ENCODE results near the gene NDUFV1. TPM values are rescaled to one million over a fixed set of nuclear protein-coding genes. Genes with fewer than 3 reads are reported as not detected.

NDUFV1 gene
- total and polyA plus RNA-seq, 2 donors (not counting 1 experiment from before 2014, with no cell fraction given), result 238 to 315 TPM

- ATAC-seq (ENCODE audit: low read depth), result no peak
- H3K4me3 Mint-ChIP-seq, result no peak overlapping the region
Observed at GRCh38 chr11:67592880-67593564, 13.7 kb upstream of the NDUFV1 start.

GRCh38 chr11:67593565-67593905 lies 13.2 kb upstream of the NDUFV1 start:
- Mint-ChIP-seq H3K9me3 (ENCODE audit: insufficient read depth) (no peaks in the 10 kb centered on the region), H3K27ac (no peak overlapping the region), H3K27me3 (no peaks in the 10 kb centered on the region), H3K4me1 (peaks cover 17% of the 10 kb centered on the region), H3K4me3 (no peak overlapping the region)
- no peaks in the 10 kb centered on the region for H3K27me3 ChIP-seq (replicated peaks in 1 of 4; ENCODE audit: control extremely low read depth in 1 of 4, control insufficient read depth in 3 of 4, insufficient read depth in 4 of 4, low read length in 3 of 4)
- H3K9ac ChIP-seq (ENCODE audit: low read length), result no peak overlapping the region
- CTCF ChIA-PET, result interaction anchor here (1.3 to 1.7 kb wide), 2 partner anchors 9 to 21 kb away, joined by 3 to 5 read pairs; no protein-coding TSS in a partner anchor
- no peak overlapping the region for H3K27ac ChIP-seq (ENCODE audit: low read length in 2 of 2)
- no peak overlapping the region for H2AFZ ChIP-seq (ENCODE audit: insufficient read depth, low read depth, low read length, poor library complexity, severe bottlenecking)
- H3K4me3 ChIP-seq (ENCODE audit: control extremely low read depth in 1 of 5, extremely low read depth in 1 of 5, insufficient read depth in 1 of 5, low read depth in 2 of 5, low read length in 4 of 5), result no peak overlapping the region
- no peak overlapping the region for H3K4me2 ChIP-seq (replicated peaks; ENCODE audit: low read depth, low read length, poor library complexity, severe bottlenecking)
- TF ChIP-seq EZH2 (IDR thresholded peaks at IDR 0.05; ENCODE audit: borderline replicate concordance, insufficient read depth, low read depth, low read length, poor library complexity, severe bottlenecking), result no peak
- TF ChIP-seq, protein P1, sequence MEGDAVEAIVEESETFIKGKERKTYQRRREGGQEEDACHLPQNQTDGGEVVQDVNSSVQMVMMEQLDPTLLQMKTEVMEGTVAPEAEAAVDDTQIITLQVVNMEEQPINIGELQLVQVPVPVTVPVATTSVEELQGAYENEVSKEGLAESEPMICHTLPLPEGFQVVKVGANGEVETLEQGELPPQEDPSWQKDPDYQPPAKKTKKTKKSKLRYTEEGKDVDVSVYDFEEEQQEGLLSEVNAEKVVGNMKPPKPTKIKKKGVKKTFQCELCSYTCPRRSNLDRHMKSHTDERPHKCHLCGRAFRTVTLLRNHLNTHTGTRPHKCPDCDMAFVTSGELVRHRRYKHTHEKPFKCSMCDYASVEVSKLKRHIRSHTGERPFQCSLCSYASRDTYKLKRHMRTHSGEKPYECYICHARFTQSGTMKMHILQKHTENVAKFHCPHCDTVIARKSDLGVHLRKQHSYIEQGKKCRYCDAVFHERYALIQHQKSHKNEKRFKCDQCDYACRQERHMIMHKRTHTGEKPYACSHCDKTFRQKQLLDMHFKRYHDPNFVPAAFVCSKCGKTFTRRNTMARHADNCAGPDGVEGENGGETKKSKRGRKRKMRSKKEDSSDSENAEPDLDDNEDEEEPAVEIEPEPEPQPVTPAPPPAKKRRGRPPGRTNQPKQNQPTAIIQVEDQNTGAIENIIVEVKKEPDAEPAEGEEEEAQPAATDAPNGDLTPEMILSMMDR (IDR thresholded peaks at IDR 0.05), result no peak
- peaks cover 0 to 13% (median 3%) of the 10 kb centered on the region in 3 donors for H3K9me3 ChIP-seq (ENCODE audit: control extremely low read depth in 1 of 3, control insufficient read depth in 2 of 3, insufficient read depth in 1 of 3, low read length in 2 of 3)
- DNase-seq, result no peak
- intact Hi-C loops (cut with micrococcal nuclease), result no loop called here
- no peaks in the 10 kb centered on the region for H4K20me1 ChIP-seq (ENCODE audit: control insufficient read depth, insufficient read depth, low read length, poor library complexity, severe bottlenecking)
- H3K36me3 ChIP-seq (replicated peaks in 1 of 2; ENCODE audit: control extremely low read depth in 1 of 2, control insufficient read depth in 1 of 2, extremely low read depth in 1 of 2, insufficient read depth in 2 of 2, low read length in 1 of 2), result no peaks in the 10 kb centered on the region
- H3K79me2 ChIP-seq (ENCODE audit: control insufficient read depth, insufficient read depth, low read length), result no peaks in the 10 kb centered on the region
- WGBS (ENCODE audit: insufficient coverage), result 100% methylated on average over 2 of the region's 3 CpGs
- ATAC-seq (ENCODE audit: low read depth), result no peak
- POLR2A ChIA-PET, result interaction anchor here (0.7 kb wide), 1 partner anchor 15 kb away, joined by 5 read pairs; no protein-coding TSS in a partner anchor
- H3K4me1 ChIP-seq (ENCODE audit: control insufficient read depth in 2 of 2, insufficient read depth in 2 of 2, low read length in 2 of 2), result peaks cover 20 to 21% of the 10 kb centered on the region in 2 donors

More at GRCh38 chr11:67592880-67593564, 13.7 kb upstream of the NDUFV1 start:
- Mint-ChIP-seq H3K4me1 (peaks cover 21% of the 10 kb centered on the region), H3K27me3 (no peaks in the 10 kb centered on the region), H3K27ac (no peak overlapping the region), H3K9me3 (ENCODE audit: insufficient read depth) (no peaks in the 10 kb centered on the region)
- H2AFZ ChIP-seq (ENCODE audit: insufficient read depth, low read depth, low read length, poor library complexity, severe bottlenecking), result no peak overlapping the region
- DNase-seq, result no peak
- H3K4me2 ChIP-seq (replicated peaks; ENCODE audit: low read depth, low read length, poor library complexity, severe bottlenecking), result no peak overlapping the region
- no peaks in the 10 kb centered on the region for H3K36me3 ChIP-seq (replicated peaks in 1 of 2; ENCODE audit: control extremely low read depth in 1 of 2, control insufficient read depth in 1 of 2, extremely low read depth in 1 of 2, insufficient read depth in 2 of 2, low read length in 1 of 2)
- no peak overlapping the region for H3K27ac ChIP-seq (ENCODE audit: low read length in 2 of 2)
- 93% methylated on average over 12 of the region's 12 CpGs for WGBS (ENCODE audit: insufficient coverage)
- H3K79me2 ChIP-seq (ENCODE audit: control insufficient read depth, insufficient read depth, low read length), result no peaks in the 10 kb centered on the region
- no peaks in the 10 kb centered on the region for H3K27me3 ChIP-seq (replicated peaks in 1 of 4; ENCODE audit: control extremely low read depth in 1 of 4, control insufficient read depth in 3 of 4, insufficient read depth in 4 of 4, low read length in 3 of 4)
- ChIA-PET CTCF (interaction anchor here (1.0 to 1.7 kb wide), 7 partner anchors 8 to 247 kb away, joined by 3 to 5 read pairs (median 3); partner anchors contain the start of gene GSTP1), POLR2A (interaction anchor here (0.7 kb wide), 1 partner anchor 14 kb away, joined by 5 read pairs; no protein-coding TSS in a partner anchor)
- intact Hi-C loops (cut with micrococcal nuclease), result no loop called here
- no peaks in the 10 kb centered on the region for H4K20me1 ChIP-seq (ENCODE audit: control insufficient read depth, insufficient read depth, low read length, poor library complexity, severe bottlenecking)
- H3K4me3 ChIP-seq (ENCODE audit: control extremely low read depth in 1 of 5, extremely low read depth in 1 of 5, insufficient read depth in 1 of 5, low read depth in 2 of 5, low read length in 4 of 5), result no peak overlapping the region
- H3K4me1 ChIP-seq (ENCODE audit: control insufficient read depth in 2 of 2, insufficient read depth in 2 of 2, low read length in 2 of 2), result peaks cover 25 to 27% of the 10 kb centered on the region in 2 donors
- H3K9me3 ChIP-seq (ENCODE audit: control extremely low read depth in 1 of 3, control insufficient read depth in 2 of 3, insufficient read depth in 1 of 3, low read length in 2 of 3), result peaks cover 0 to 8% (median 3%) of the 10 kb centered on the region in 3 donors
- TF ChIP-seq, protein P1 (IDR thresholded peaks at IDR 0.05), result no peak
- no peak for TF ChIP-seq EZH2 (IDR thresholded peaks at IDR 0.05; ENCODE audit: borderline replicate concordance, insufficient read depth, low read depth, low read length, poor library complexity, severe bottlenecking)
- no peak overlapping the region for H3K9ac ChIP-seq (ENCODE audit: low read length)
